HPDE6-E6E7 (cell line): Measurements from ENCODE around the gene COQ6.
"Not testable (repeated sequence)": the region's sequence is repeated elsewhere in the genome, so short reads cannot be mapped to it uniquely, and the experiment has no call there.

ENCODE experiments used
- DNase-seq: peaks from one replicate; pipeline ENCODE4 v3.0.0; 2011; ENCODE audit warnings: missing footprints; ENCODE audit errors: extremely low spot score

Gene COQ6

DNA sequence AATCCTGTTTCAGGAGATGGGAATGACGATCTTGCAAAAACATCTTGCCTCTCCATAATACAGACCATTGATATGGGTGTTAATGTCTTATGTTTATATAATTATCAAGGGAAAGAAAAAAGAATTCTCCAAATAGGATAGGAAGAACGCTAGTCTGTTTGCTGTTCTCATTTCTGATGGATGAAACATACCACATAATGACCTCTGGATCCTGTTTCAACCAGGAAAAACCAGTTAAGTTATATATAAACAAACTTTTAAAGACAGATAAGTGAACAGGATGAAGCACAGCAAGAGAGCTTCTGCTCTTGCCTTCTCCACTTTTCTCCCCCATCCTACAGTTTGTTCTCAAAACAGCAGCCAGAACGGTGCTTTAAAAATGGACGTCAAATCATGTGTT is 27.8 kb downstream of the COQ6 start:
- DNase-seq: no peak

DNA sequence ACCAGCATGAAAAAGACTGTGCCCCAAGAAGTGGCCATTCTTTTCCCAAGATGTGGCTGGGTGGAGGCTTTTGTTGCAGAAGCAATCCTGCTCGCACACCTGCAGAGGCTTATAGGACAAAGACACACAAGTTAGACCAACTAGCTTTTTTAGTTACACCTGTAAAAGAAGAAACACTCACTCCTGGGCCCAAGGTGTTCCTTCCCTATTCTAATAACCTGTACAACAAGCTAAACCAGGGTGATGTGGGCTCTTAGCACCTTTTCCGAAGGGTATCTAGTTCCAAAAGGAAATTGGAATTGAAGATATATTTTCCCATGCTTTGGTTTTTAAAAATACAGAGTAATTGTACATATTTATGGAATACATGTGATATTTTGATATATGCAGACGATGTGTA is 38.0 kb downstream of the COQ6 start:
- DNase-seq: no peak

- DNase-seq: not testable (repeated sequence)
Measured at GRCh38 chr14:73988656-73989055, 38.6 kb downstream of the COQ6 start.

DNA sequence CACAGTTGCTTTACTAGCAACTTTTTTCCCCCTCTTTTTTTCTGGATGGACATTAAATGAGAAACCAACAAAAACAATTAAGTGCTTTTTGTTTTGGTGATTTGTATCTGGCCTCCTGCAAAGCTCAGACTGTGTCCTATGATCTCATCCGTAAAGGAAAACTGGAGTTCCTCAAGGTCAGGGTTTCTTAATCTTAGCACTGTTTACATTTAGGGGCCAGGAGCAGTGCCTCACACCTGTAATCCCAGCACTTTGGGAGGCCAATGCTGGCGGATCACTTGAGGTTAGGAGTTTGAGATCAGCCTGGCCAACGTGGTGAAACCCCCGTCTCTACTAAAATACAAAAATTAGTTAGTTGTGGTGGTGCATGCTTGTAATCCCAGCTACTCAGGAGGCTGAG is 41.0 kb downstream of the COQ6 start:
- no peak for DNase-seq

DNA sequence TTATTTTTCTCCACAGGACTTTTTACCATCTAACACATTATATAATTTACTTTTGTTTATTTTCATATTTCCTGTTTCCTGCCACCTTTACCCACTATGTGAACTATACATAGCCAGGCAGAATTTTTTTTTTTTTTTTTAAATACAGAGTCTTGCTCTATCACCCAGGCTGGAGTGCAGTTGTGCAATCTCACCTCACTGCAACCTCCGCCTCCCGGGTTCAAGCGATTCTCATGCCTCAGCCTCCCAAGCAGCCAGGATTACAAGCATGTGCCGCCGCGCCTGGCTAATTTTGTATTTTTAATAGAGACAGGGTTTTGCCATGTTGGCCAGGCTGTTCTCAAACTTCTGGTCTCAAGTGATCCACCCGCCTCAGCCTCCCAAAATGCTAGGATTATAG is 44.8 kb downstream of the COQ6 start:
- not testable (repeated sequence) for DNase-seq

DNA sequence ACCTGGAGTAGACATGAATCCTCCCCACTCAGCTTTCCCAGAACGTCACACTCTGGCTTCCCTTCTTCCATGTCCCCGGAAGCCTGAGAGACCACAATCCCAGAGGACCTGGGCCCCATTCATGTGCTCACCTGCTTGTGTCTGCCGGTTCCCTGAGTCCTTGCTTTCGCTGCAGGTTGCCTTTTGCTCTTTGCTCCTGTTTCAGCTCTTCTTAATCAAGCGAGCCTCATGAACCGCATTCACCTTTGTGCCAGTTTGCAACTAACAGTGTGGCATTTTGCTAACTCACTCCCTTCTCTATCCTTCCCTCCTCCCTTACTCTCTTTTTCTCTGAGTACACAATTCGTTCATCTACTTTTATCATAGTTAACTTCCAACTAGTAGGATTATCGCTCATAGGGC is 45.9 kb downstream of the COQ6 start:
- no peak for DNase-seq

GRCh38 chr14:73996731-73997107 is 46.6 kb downstream of the COQ6 start:
- DNase-seq: no peak

- DNase-seq: no peak
Measured at GRCh38 chr14:73997108-73997943, 47.2 kb downstream of the COQ6 start.

DNA sequence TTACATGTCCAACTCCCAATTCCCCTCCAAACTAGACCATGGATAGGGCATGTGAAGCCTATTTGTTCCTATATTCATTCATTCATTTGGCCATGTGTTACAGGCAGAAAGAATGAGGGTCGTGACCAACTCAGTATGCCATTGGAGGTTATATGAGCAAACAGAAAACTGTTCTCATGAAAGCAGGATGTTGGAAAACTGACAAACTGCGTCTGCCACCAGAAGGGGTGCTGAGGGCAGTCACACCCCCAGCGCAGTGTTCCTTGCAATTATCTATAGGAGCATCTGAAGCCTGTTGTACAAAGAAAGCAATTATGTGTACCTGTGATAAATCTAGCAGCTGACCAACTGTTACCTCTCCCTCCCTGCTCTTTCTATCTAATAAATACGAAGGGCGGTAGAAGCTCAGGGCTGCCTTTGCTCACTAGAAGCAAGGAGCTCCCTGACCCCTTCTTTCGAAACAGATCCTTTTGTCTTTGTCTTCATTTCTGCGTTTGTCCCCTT is 47.9 kb downstream of the COQ6 start:
- no peak for DNase-seq

GRCh38 chr14:73998726-73999125 is 48.6 kb downstream of the COQ6 start:
- no peak for DNase-seq

DNA sequence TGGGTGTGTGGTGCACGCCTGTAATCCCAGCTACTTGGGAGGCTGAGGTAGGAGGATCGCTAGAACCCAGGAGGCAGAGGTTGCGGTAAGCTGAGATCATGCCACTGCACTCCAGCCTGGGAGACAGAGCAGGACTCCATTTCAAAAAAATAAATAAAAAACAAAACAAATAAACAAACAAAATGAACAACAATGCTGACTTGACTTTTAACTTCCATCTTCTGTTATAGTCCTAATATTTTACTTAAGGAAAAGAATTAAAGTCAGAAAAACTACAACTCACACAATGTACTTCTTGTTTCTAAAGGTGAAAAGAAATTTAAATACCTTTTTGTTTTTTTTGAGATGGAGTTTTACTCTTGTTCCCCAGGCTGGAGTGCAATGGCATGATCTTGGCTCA is 55.6 kb downstream of the COQ6 start:
- not testable (repeated sequence) for DNase-seq

DNA sequence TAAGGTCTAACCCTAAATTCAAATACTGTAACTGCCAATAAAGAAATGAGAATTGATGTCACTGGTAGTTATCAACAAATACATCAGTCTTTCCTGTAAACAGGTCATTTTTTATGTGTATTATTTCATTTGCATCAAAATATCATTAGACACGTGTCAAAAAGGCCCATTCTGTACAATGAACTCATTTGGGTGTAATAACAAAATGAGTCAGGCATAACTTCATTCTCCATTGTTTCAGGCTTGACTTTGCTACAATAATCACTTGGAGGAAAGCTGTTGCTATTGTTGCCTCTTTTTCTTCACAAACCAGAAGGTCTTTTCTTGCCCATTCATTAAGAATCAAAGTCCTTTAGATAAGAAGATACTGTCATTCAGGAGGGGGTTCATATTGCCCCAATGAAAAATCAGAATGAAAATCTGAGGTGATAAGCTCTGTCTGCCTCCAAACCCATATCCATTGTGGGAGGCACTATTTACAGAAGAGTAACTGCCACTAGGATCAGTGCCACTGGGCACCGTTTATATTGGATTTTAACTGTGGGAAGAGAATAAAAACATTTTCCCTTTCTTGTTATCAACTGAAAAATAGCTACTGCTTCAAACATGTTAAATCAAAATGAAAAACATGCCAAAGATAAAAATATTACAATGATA is 58.9 kb downstream of the COQ6 start:
- no peak for DNase-seq
